Fibroblast of villous mesenchyme (primary cell): ENCODE measurements around the gene RPL13. TPM values are rescaled to one million over a fixed set of nuclear protein-coding genes. Genes with fewer than 3 reads are reported as not detected.

ENCODE experiments used
- DNase-seq: peaks from one replicate; pipeline ENCODE4 v3.0.0-alpha.2; 2010; ENCODE audit warnings: low read depth
- H3K4me3 ChIP-seq: 2 replicates; pipeline ENCODE4 v1.5.1; 2011; ENCODE audit warnings: low read depth, mild to moderate bottlenecking, low read length
- total RNA-seq: library from RNA; depleted of rRNA; stranded (reverse); fragments of >200 nt; gene quantifications from 2 replicates; pipeline ENCODE4 v1.2.3, GENCODE V29; 2012
- TF ChIP-seq, protein P1 (sequence below): IDR thresholded peaks from 2 replicates; pipeline ENCODE4 v1.5.1; 2012; ENCODE audit warnings: low read depth, mild to moderate bottlenecking, low read length; ENCODE audit not compliant: insufficient read depth

The RPL13 gene
- total RNA-seq, 1 donor: 1,832 TPM

DNA sequence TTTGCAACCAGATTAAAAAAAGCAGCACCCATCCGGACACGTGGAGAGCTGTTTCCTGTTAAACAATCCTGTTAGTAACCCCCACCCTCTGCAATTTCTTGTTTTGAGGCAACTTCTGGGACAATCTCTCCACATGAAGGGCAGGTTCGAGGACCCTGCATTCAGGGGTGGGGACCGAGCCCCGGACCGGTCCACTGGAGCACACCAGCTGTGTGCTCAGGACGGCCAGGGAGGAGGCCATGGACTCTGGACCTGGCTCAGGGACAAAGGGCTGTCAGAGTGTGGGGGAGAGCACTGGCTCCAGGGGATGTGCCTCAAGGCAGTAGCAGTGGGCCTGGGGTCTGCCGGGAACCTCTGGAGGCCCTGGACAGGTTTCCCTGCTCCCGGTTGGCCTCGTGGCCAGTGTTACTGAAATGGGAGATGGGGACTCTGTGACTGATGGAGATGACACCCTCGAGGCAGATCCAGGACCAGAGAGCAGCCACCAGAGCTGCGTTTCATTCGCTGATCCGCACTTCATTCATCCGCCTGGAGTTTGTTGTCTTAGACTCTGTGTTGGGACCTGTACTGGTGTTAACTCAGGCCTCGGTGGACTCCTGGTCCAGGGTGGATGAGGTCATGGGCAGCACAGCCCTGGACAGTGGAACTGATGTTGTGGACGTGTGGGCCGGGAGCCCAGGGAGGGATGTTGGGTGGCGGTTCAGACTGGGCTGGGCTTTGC lies 12.2 kb downstream of the RPL13 start:
- DNase-seq: no peak
- TF ChIP-seq, protein P1, sequence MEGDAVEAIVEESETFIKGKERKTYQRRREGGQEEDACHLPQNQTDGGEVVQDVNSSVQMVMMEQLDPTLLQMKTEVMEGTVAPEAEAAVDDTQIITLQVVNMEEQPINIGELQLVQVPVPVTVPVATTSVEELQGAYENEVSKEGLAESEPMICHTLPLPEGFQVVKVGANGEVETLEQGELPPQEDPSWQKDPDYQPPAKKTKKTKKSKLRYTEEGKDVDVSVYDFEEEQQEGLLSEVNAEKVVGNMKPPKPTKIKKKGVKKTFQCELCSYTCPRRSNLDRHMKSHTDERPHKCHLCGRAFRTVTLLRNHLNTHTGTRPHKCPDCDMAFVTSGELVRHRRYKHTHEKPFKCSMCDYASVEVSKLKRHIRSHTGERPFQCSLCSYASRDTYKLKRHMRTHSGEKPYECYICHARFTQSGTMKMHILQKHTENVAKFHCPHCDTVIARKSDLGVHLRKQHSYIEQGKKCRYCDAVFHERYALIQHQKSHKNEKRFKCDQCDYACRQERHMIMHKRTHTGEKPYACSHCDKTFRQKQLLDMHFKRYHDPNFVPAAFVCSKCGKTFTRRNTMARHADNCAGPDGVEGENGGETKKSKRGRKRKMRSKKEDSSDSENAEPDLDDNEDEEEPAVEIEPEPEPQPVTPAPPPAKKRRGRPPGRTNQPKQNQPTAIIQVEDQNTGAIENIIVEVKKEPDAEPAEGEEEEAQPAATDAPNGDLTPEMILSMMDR: no peak
- H3K4me3 ChIP-seq: no peak overlapping the region

DNA sequence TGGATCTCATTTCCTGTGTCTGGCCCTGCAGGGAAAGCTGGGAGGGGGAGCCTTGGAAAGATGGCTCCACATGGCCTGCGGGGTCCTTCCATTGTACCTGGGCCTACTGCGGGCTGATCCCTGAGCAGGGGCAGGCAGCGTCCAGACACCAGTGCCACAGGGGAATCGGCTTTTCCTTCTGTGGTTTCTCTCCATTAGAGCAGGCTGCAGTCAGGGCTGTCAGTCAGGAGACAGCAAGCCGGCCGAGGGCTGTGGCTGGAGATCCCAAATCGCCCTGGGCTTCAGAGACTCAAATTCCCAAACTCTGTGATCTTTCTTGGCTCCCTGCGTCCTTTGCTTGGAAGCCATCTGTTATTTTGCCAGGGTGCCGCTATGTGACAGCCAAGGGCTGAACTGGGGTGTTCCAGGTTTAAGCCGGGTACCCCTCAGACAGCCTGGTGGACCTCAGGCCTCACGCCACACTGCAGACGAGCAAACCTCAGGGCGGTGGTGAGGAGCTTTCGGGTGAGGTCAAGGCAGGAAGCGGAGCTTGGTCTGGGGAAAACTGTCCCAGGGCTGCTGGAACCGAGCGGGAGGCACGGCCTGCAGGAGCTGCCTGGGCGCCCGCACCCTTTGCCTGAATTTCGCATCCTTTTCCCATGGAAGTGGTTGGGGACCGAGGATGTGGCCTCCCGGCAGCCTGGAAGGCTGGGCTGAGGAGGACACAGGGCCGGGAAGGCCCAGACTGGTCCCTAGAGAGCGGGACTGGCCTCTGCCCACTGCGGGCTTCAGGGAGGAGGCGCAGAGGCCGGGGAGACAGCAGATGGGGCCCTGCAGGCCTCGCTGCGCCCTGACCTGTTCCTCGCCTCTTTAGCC lies 13.6 kb downstream of the RPL13 start:
- TF ChIP-seq, protein P1: no peak
- no peak for DNase-seq
- no peak overlapping the region for H3K4me3 ChIP-seq

DNA sequence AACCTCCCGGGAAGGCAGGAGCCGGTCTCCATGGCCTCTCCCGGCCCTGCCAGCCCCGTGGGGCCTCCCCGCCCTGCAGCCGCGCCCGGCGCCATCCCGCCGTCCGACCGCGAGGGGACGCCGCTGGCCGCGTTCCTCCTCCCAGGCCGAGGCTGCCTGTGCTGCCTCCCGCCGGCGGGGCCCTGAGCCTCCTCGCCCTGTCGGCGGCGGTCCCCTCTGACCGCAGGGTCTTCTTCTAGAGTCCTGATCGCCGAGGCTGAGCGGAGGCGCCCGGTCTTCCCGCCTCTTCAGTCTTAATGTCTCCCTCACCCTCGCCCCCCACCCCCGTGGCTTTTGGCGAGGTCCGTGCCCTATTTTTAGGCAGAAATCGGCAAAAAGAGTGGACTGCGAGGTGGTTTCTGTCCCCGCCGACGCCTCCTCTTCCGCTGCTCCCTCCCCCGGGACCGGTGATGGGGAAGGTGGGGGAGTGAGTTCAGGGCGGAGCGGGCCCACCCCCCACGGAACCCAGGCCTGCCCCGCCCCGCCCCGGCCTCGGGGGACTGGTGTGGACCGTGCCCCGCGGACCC lies 14.3 kb downstream of the RPL13 start:
- DNase-seq: peak; percentile 77

DNA sequence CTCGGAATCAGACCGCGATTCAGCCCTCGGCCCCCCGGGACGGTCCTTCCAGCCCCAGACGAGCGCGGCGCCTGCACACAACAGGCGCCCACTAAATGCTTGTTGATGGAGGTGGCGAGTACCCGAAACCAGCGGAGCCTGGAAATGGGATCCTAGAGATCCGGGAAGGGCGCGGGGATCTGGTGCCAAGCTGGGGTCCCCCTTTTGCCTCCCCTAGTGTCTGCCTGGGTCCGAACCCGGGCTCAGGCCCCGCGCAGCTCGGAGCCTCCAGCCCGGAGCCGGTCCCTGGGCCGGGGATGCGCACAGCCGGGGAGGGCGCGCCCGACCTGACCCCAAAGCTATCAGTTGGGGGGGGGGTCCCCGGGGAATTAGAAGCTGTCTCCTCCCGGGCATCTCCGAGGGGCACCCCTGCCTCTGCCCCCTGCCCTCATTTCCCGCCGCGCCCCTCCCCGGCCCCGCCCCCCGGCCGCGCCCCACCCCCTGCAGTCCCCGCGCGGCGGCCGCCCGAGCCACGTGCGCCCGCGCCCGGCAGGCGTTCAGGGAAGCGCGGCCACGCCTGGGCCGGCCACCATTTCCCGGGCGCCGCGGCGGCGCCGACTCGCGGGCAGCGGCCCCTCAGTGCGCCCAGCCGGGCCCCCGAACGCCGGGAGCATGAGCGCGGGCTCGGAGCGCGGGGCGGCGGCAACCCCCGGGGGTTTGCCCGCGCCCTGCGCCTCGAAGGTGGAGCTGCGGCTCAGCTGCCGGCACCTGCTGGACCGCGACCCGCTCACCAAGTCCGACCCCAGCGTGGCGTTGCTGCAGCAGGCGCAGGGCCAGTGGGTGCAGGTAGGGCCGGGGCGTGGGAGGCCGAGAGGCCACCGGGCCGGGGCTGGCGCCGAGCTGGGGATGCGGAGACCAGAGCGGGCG lies 15.0 kb downstream of the RPL13 start, which contains the start of gene CPNE7:
Gene CPNE7, plus strand, starts transcription at position 512 of the 906 bp plus-strand sequence. Its CDS starts 140 bp downstream, at position 652.
- H3K4me3 ChIP-seq: peak within 1 kb of the TSS; percentile 57
- TF ChIP-seq, protein P1: no peak
- DNase-seq: no peak

More for the DNA sequence above, 14.3 kb downstream of the RPL13 start:
- TF ChIP-seq, protein P1: peak; percentile 87
- H3K4me3 ChIP-seq: peak overlapping the region; percentile 57

DNA sequence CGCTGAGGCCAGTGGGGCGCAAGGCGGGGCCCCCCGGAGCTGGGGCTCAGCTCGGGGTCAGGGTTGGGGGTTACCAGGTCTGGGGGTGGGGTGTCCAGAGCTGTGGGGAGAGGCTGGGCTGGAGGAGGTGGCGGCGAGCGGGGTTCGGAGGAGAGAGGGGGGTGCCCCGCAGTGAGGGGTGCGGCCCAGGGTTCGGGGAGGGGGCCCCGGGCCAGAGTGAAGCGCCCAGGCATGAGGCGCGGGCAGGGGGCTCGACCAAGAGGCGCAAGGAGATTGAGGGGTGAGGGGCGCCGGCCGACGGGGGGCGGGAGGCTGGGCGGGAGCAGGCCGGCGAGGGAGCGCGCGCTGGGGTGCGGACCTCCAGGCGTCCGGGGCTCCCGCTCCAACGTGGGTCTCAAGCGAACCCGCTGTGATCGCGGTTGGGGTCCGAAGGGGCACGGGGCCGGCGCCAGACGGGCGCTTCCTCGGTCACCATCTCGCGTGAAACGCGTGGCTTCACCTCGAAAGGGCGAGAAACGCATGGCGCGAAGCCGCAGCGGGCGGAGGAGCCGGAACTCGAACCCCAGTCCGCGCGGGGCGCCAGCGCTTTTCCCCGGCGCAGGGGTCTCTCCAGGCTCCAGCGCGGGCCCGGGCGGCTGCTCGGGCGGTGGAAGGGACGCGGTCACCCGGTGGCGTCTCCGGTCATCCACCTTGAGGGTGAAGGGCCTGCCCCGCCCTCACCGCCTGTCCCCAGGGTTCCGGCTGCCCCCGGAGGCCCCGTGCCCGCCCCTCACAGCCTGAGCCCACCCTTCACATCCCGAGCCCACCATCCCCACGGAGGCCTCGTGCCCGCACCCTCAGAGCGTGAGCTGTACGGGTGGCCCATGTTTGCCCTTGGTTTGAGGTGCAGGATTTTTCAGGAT lies 15.9 kb downstream of the RPL13 start:
- H3K4me3 ChIP-seq: peak overlapping the region; percentile 47
- TF ChIP-seq, protein P1: no peak
- DNase-seq: no peak
